ENCODE measurements around the gene SARDH. TPM values are rescaled to one million over a fixed set of nuclear protein-coding genes. Genes with fewer than 3 reads are reported as not detected.

SARDH gene
- total RNA-seq, 1 experiment from 2014 or later = 5.6 TPM

DNA sequence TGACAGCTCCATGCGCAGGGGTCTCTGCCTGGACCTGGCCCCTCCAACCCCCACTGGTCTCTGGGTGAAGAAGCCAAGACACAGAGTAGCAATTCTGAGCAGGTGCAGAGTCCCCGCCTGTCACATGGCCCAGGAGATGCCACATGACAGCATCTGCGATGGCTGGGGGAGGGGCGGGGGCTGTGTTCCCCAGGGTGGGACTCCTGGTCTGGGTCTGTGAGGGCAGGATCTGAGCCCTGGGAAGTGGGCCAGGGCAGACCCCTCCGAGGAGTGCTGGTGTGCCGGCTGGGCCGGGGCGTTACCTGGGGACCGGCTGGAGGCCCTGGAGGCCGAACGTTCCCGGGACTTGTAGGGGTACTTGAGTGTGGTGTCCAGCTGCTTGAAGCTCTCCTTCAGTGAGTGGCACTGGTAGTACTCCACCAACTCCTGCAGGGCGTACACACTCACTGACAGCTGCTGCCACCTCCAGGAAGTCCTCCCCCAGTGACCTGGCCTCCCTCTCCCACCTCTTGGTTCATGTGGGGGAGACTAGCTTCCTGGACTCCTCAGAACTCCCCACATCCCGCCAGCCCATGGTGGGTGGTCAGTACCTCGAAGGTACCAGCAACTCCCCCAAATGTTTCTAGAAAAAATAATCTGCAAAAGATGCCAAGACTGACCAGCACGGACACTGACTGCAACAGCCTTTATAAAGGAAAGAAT lies 32.1 kb upstream of the SARDH start:
- intact Hi-C loops (cut with micrococcal nuclease) = no loop called here
- ChIA-PET POLR2A (no interaction called here), RAD21 (ENCODE audit: low non-redundant PET in 1 of 2, low total read pairs in 2 of 2, uncharacterized antibody in 2 of 2, unreplicated experiment in 2 of 2) (no interaction called here), CTCF (interaction anchor here (1.5 kb wide), 1 partner anchor 12 kb away, joined by 4 read pairs; no protein-coding TSS in a partner anchor)
- no peak overlapping the region for H2AFZ ChIP-seq (ENCODE audit: low read depth, low read length, poor library complexity, severe bottlenecking)
- no peak overlapping the region for H3K9ac ChIP-seq (ENCODE audit: low read length)
- no peak overlapping the region for H3K4me2 ChIP-seq (ENCODE audit: low read length)
- no TSS peak for BruUV-seq (replicated peaks)
- no peaks in the 10 kb centered on the region for H3K79me2 ChIP-seq (ENCODE audit: insufficient read depth, low read length)
- DNase-seq (ENCODE audit: low read depth, low spot score) (no peak), ATAC-seq (peak; percentile 40; the same call in 1 of the 2 replicates)
- no peak overlapping the region for H3K4me3 ChIP-seq (replicated peaks in 1 of 2; ENCODE audit: low read depth in 1 of 2, low read length in 2 of 2)
- H3K9me2 ChIP-seq (ENCODE audit: insufficient read depth) = no peaks in the 10 kb centered on the region
- peaks cover 9 to 17% of the 10 kb centered on the region in 2 experiments; a peak in 3 of 4 replicates for H3K9me3 ChIP-seq (ENCODE audit: control insufficient read depth in 1 of 2, insufficient read depth in 1 of 2, low read depth in 1 of 2, low read length in 2 of 2)
- no peak for TF ChIP-seq EGR1 (IDR thresholded peaks at IDR 0.05; ENCODE audit: low read depth)
- no peak for TF ChIP-seq SIN3A (IDR thresholded peaks at IDR 0.05; ENCODE audit: low read depth)
- TF ChIP-seq, protein P1, sequence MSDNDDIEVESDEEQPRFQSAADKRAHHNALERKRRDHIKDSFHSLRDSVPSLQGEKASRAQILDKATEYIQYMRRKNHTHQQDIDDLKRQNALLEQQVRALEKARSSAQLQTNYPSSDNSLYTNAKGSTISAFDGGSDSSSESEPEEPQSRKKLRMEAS (IDR thresholded peaks at IDR 0.05) = no peak
- no peak for TF ChIP-seq SP1 (IDR thresholded peaks at IDR 0.05; ENCODE audit: low read depth)
- no peak for TF ChIP-seq RAD21 (IDR thresholded peaks at IDR 0.05; ENCODE audit: low read depth)
- TF ChIP-seq YY1 (IDR thresholded peaks at IDR 0.05; ENCODE audit: extremely low read depth, insufficient replicate concordance, low read depth, low read length) = no peak
- TF ChIP-seq POLR2AphosphoS5 (IDR thresholded peaks at IDR 0.05; ENCODE audit: low read depth, low read length) = no peak
- TF ChIP-seq, protein P2, sequence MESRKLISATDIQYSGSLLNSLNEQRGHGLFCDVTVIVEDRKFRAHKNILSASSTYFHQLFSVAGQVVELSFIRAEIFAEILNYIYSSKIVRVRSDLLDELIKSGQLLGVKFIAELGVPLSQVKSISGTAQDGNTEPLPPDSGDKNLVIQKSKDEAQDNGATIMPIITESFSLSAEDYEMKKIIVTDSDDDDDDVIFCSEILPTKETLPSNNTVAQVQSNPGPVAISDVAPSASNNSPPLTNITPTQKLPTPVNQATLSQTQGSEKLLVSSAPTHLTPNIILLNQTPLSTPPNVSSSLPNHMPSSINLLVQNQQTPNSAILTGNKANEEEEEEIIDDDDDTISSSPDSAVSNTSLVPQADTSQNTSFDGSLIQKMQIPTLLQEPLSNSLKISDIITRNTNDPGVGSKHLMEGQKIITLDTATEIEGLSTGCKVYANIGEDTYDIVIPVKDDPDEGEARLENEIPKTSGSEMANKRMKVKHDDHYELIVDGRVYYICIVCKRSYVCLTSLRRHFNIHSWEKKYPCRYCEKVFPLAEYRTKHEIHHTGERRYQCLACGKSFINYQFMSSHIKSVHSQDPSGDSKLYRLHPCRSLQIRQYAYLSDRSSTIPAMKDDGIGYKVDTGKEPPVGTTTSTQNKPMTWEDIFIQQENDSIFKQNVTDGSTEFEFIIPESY (IDR thresholded peaks at IDR 0.05; ENCODE audit: extremely low read depth, insufficient replicate concordance, low read length) = no peak
- no peak for TF ChIP-seq ZFX (IDR thresholded peaks at IDR 0.05)
- TF ChIP-seq, protein P3, sequence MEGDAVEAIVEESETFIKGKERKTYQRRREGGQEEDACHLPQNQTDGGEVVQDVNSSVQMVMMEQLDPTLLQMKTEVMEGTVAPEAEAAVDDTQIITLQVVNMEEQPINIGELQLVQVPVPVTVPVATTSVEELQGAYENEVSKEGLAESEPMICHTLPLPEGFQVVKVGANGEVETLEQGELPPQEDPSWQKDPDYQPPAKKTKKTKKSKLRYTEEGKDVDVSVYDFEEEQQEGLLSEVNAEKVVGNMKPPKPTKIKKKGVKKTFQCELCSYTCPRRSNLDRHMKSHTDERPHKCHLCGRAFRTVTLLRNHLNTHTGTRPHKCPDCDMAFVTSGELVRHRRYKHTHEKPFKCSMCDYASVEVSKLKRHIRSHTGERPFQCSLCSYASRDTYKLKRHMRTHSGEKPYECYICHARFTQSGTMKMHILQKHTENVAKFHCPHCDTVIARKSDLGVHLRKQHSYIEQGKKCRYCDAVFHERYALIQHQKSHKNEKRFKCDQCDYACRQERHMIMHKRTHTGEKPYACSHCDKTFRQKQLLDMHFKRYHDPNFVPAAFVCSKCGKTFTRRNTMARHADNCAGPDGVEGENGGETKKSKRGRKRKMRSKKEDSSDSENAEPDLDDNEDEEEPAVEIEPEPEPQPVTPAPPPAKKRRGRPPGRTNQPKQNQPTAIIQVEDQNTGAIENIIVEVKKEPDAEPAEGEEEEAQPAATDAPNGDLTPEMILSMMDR (IDR thresholded peaks at IDR 0.05 in 2 of 3, conservative IDR thresholded peaks at IDR 0.05 in 1 of 3; ENCODE audit: borderline replicate concordance in 1 of 3, insufficient read depth in 1 of 3, low read depth in 2 of 3, low read length in 2 of 3) = no peak
- no peaks in the 10 kb centered on the region for H3K27me3 ChIP-seq (ENCODE audit: insufficient read depth, low read length)
- H4K20me1 ChIP-seq (ENCODE audit: insufficient read depth) = no peaks in the 10 kb centered on the region
- H3K27ac ChIP-seq (ENCODE audit: low read depth, low read length) = no peak overlapping the region
- H3K4me1 ChIP-seq (ENCODE audit: control insufficient read depth in 1 of 2, insufficient read depth in 2 of 2, low read length in 2 of 2) = no peaks in the 10 kb centered on the region
- peaks cover 5 to 37% of the 10 kb centered on the region in 2 experiments; a peak in 3 of 4 replicates for H3K36me3 ChIP-seq (ENCODE audit: control insufficient read depth in 1 of 2, insufficient read depth in 2 of 2, low read length in 2 of 2)

Data from HCT116 (cell line).